ENCODE measurements around the gene MTSS2. TPM values are rescaled to one million over a fixed set of nuclear protein-coding genes. Genes with fewer than 3 reads are reported as not detected.

The MTSS2 gene
- total RNA-seq, 1 donor from 2014 or later, result 82.6 TPM

GRCh38 chr16:70696952-70697593, 11.2 kb upstream of the MTSS2 start:
- TF ChIP-seq, protein P1, sequence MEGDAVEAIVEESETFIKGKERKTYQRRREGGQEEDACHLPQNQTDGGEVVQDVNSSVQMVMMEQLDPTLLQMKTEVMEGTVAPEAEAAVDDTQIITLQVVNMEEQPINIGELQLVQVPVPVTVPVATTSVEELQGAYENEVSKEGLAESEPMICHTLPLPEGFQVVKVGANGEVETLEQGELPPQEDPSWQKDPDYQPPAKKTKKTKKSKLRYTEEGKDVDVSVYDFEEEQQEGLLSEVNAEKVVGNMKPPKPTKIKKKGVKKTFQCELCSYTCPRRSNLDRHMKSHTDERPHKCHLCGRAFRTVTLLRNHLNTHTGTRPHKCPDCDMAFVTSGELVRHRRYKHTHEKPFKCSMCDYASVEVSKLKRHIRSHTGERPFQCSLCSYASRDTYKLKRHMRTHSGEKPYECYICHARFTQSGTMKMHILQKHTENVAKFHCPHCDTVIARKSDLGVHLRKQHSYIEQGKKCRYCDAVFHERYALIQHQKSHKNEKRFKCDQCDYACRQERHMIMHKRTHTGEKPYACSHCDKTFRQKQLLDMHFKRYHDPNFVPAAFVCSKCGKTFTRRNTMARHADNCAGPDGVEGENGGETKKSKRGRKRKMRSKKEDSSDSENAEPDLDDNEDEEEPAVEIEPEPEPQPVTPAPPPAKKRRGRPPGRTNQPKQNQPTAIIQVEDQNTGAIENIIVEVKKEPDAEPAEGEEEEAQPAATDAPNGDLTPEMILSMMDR (IDR thresholded peaks at IDR 0.05; ENCODE audit: unreplicated experiment), result no peak
- Mint-ChIP-seq H3K9me3 (ENCODE audit: unreplicated experiment) (no peaks in the 10 kb centered on the region), H3K36me3 (ENCODE audit: low read depth, unreplicated experiment) (peaks cover 12% of the 10 kb centered on the region), H3K27ac (ENCODE audit: unreplicated experiment) (peak overlapping the region; percentile 74), H3K4me1 (ENCODE audit: unreplicated experiment) (peaks cover 30% of the 10 kb centered on the region), H3K4me3 (ENCODE audit: unreplicated experiment) (no peak overlapping the region), H3K27me3 (ENCODE audit: unreplicated experiment) (peaks cover 24% of the 10 kb centered on the region)
- no peak for DNase-seq (ENCODE audit: low spot score)

DNA sequence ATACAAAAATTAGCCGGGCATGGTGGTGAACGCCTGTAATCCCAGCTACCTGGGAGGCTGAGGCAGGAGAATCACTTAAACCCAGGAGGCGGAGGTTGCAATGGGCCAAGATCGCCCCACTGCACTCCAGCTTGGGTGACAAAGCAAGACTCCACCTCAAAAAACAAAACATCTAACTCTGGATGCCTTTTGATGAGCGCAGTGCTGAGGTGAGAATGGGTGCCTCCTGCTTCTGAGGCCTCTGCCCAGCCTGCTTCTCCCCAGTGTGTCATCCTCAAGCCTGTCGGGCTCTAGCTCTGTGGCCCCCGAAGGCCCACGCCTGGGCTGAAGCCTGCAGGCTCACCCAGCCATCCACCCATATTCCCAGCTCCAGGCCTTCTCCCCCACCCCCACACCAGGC, 10.5 kb upstream of the MTSS2 start:
- H3K9me3 Mint-ChIP-seq (ENCODE audit: unreplicated experiment), result no peaks in the 10 kb centered on the region
- TF ChIP-seq, protein P1 (IDR thresholded peaks at IDR 0.05; ENCODE audit: unreplicated experiment), result no peak
- no peak overlapping the region for H3K4me3 Mint-ChIP-seq (ENCODE audit: unreplicated experiment)

DNA sequence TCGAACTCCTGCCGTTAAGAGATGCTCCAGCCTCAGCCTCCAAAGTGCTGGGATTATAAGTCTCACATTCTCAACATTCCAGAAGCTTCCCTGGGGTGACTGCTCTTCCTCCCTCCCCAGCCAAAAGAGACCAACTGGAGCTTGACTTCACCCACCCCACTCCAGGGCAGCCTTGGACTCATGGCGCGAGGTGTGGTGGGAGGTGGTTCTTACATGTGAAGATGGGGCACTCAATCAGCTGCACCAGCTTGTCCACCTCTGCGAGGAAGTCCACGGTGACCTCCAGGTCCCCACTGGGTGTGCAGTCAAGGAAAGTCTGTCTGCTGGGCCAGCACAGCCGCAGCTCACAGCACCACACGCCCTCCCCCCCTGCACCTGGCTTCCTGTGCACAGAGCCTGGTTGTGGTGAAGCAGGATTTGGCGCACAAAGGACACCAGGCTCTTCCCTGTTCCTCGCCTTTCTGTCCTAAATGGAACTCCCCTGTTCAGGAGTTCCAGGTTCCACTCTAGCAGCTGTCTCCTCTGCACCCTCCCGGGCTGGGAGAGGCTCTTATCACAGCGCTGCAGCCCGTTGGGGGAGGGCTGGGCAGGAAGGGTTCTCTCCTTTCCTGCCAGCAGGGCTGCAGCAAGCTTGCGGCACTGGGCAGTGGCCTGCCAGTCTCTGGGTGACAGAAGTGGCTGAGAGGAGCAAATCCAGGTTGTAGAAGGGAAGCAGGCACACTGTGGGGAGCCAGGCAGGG, 9.6 kb upstream of the MTSS2 start:
- peaks cover 33% of the 10 kb centered on the region for H3K4me1 Mint-ChIP-seq (ENCODE audit: unreplicated experiment)
- H3K36me3 Mint-ChIP-seq (ENCODE audit: low read depth, unreplicated experiment), result peaks cover 7% of the 10 kb centered on the region

More for the DNA sequence above, 10.5 kb upstream of the MTSS2 start:
- Mint-ChIP-seq H3K27ac (ENCODE audit: unreplicated experiment) (peak overlapping the region; percentile 42), H3K4me1 (ENCODE audit: unreplicated experiment) (peaks cover 28% of the 10 kb centered on the region), H3K36me3 (ENCODE audit: low read depth, unreplicated experiment) (peaks cover 8% of the 10 kb centered on the region), H3K27me3 (ENCODE audit: unreplicated experiment) (peaks cover 21% of the 10 kb centered on the region)
- no peak for DNase-seq (ENCODE audit: low spot score)

GRCh38 chr16:70694868-70695218, 9.0 kb upstream of the MTSS2 start:
- Mint-ChIP-seq H3K27ac (ENCODE audit: unreplicated experiment) (no peak overlapping the region), H3K4me3 (ENCODE audit: unreplicated experiment) (no peak overlapping the region)

More for the DNA sequence above, 9.6 kb upstream of the MTSS2 start:
- Mint-ChIP-seq H3K27ac (ENCODE audit: unreplicated experiment) (peak overlapping the region; percentile 94), H3K27me3 (ENCODE audit: unreplicated experiment) (peaks cover 21% of the 10 kb centered on the region), H3K4me3 (ENCODE audit: unreplicated experiment) (no peak overlapping the region), H3K9me3 (ENCODE audit: unreplicated experiment) (no peaks in the 10 kb centered on the region)
- TF ChIP-seq, protein P1 (IDR thresholded peaks at IDR 0.05; ENCODE audit: unreplicated experiment), result no peak
- peak; percentile 74 for DNase-seq (ENCODE audit: low spot score)

More at GRCh38 chr16:70694868-70695218, 9.0 kb upstream of the MTSS2 start:
- peaks cover 21% of the 10 kb centered on the region for H3K27me3 Mint-ChIP-seq (ENCODE audit: unreplicated experiment)
- peaks cover 7% of the 10 kb centered on the region for H3K36me3 Mint-ChIP-seq (ENCODE audit: low read depth, unreplicated experiment)
- TF ChIP-seq, protein P1 (IDR thresholded peaks at IDR 0.05; ENCODE audit: unreplicated experiment), result no peak
- peaks cover 33% of the 10 kb centered on the region for H3K4me1 Mint-ChIP-seq (ENCODE audit: unreplicated experiment)
- DNase-seq (ENCODE audit: low spot score), result no peak
- H3K9me3 Mint-ChIP-seq (ENCODE audit: unreplicated experiment), result no peaks in the 10 kb centered on the region
